ENCODE results near the gene SCAMP4. TPM values are rescaled to one million over a fixed set of nuclear protein-coding genes. Genes with fewer than 3 reads are reported as not detected.

The SCAMP4 gene
- total and polyA plus RNA-seq, 2 of the 13 experiments (the other 11 are each of a cell fraction or from before 2014, with no cell fraction given), result 10.7 to 13.7 TPM

- no peak for FAIRE-seq
- CTCF ChIA-PET (ENCODE audit: low intra/inter-chr PET ratio, low total read pairs), result no interaction called here
- no peak for DNase-seq (ENCODE audit: low spot score)
- Histone ChIP-seq H3K4me3 (replicated peaks in 1 of 3; ENCODE audit: insufficient read depth in 1 of 3, low read depth in 2 of 3, low read length in 3 of 3) (no peak overlapping the region), H3K36me3 (replicated peaks in 1 of 2; ENCODE audit: control insufficient read depth in 1 of 2, insufficient read depth in 2 of 2, low read length in 2 of 2) (0 out of 5 replicates have a peak, but pooled peaks cover 2 to 3% of the 10 kb centered on the region in 2 experiments), H3K27me3 (ENCODE audit: control insufficient read depth in 1 of 2, insufficient read depth in 2 of 2, low read length in 2 of 2) (no peaks in the 10 kb centered on the region), H4K20me1 (ENCODE audit: insufficient read depth, low read length) (peaks cover 51% of the 10 kb centered on the region), H3K9me3 (ENCODE audit: low read length) (no peaks in the 10 kb centered on the region), H3K9ac (ENCODE audit: insufficient read depth, low read depth, low read length) (no peak overlapping the region), H3K27ac (ENCODE audit: extremely low read length, insufficient read depth, low read length) (peak overlapping the region; percentile 33), H3K4me1 (ENCODE audit: insufficient read depth, low read length) (peaks cover 47% of the 10 kb centered on the region), H3K79me2 (ENCODE audit: insufficient read depth, low read length) (peaks cover 44% of the 10 kb centered on the region), H2AFZ (ENCODE audit: low read length) (no peak overlapping the region), H3K4me2 (ENCODE audit: low read depth, low read length) (no peak overlapping the region)
- in situ Hi-C loops (cut with HindIII; ENCODE audit: extremely low pct_ligation_motif_present, low pct_unique_long_range_greater_than_20kb) (no loop called here), intact Hi-C loops (cut with micrococcal nuclease; ENCODE audit: unreplicated experiment) (no loop called here)
- no peak for ATAC-seq
- TF ChIP-seq GFI1 (CRISPR knock-in tag; IDR thresholded peaks at IDR 0.05; ENCODE audit: borderline replicate concordance) (no peak), ETV6 (CRISPR knock-in tag; conservative IDR thresholded peaks at IDR 0.05) (no peak), ZSCAN5A (CRISPR knock-in tag; IDR thresholded peaks at IDR 0.05; ENCODE audit: borderline replicate concordance) (no peak), ZFY (CRISPR knock-in tag; IDR thresholded peaks at IDR 0.05) (no peak), GATAD1 (CRISPR knock-in tag; IDR thresholded peaks at IDR 0.05) (no peak), ZMYM2 (CRISPR knock-in tag; IDR thresholded peaks at IDR 0.05) (no peak), ZNF646 (CRISPR knock-in tag; IDR thresholded peaks at IDR 0.05) (no peak), ZNF672 (CRISPR knock-in tag; IDR thresholded peaks at IDR 0.05) (no peak), ZNF572 (CRISPR knock-in tag; IDR thresholded peaks at IDR 0.05) (no peak), NCOA5 (CRISPR knock-in tag; IDR thresholded peaks at IDR 0.05) (no peak), ZNF552 (CRISPR knock-in tag; IDR thresholded peaks at IDR 0.05; ENCODE audit: borderline replicate concordance) (no peak)
- TF ChIP-seq, protein P1, sequence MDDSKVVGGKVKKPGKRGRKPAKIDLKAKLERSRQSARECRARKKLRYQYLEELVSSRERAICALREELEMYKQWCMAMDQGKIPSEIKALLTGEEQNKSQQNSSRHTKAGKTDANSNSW (CRISPR knock-in tag; IDR thresholded peaks at IDR 0.05; ENCODE audit: borderline replicate concordance), result no peak
- POLR2A ChIA-PET, result no interaction called here
- 88% methylated on average over 4 of the region's 13 CpGs for WGBS (ENCODE audit: low lambda C conversion rate)
- BruUV-seq (replicated peaks), result no TSS peak
These were observed 49.4 kb upstream of the SCAMP4 start for GRCh38 chr19:1855828-1856255.

All from HepG2 (cell line).